Stimulated activated CD4-positive, alpha-beta T cell treated with anti-CD3 and anti-CD28 coated beads, Interleukin-4, amount 100 ng/mL, for 48 hours (primary cell): ENCODE data around the gene GBA3.

Source experiments
- DNase-seq, 2 donors: peaks; one replicate each; pipeline ENCODE4 v3.0.0-alpha.2; 2020; ENCODE audit warnings: low read depth in 2 of 2

GBA3 gene

GRCh38 chr4:22780317-22780716 is 87.6 kb downstream of the GBA3 start:
- no peak for DNase-seq

GRCh38 chr4:22780797-22781196 is 88.1 kb downstream of the GBA3 start:
- no peak for DNase-seq

- no peak for DNase-seq
Measured at GRCh38 chr4:22787753-22788375, 95.1 kb downstream of the GBA3 start.

- no peak for DNase-seq
Measured at GRCh38 chr4:22790631-22791030, 97.9 kb downstream of the GBA3 start.

- no peak for DNase-seq
Measured at GRCh38 chr4:22794732-22795131, 102.0 kb downstream of the GBA3 start.

- DNase-seq = no peak
Measured at GRCh38 chr4:22801391-22801790, 108.7 kb downstream of the GBA3 start.

GRCh38 chr4:22802876-22803275 is 110.1 kb downstream of the GBA3 start:
- DNase-seq = no peak

- no peak for DNase-seq
Measured at GRCh38 chr4:22803512-22803911, 110.8 kb downstream of the GBA3 start.

- no peak for DNase-seq
Measured at GRCh38 chr4:22814906-22815305, 122.2 kb downstream of the GBA3 start.

- DNase-seq = no peak
Measured at GRCh38 chr4:22824091-22824490, 131.4 kb downstream of the GBA3 start.

- DNase-seq = no peak
Measured at GRCh38 chr4:22842360-22843018, 149.8 kb downstream of the GBA3 start.

GRCh38 chr4:22848332-22848731 is 155.6 kb downstream of the GBA3 start:
- no peak for DNase-seq

GRCh38 chr4:22850055-22850454 is 157.3 kb downstream of the GBA3 start:
- DNase-seq = no peak

GRCh38 chr4:22850630-22851029 is 157.9 kb downstream of the GBA3 start:
- DNase-seq = no peak

- DNase-seq = no peak
Measured at GRCh38 chr4:22857411-22857810, 164.7 kb downstream of the GBA3 start.

GRCh38 chr4:22859318-22859717 is 166.6 kb downstream of the GBA3 start:
- DNase-seq = no peak
